ENCODE data around the gene ITGB6. TPM values are rescaled to one million over a fixed set of nuclear protein-coding genes. Genes with fewer than 3 reads are reported as not detected.
"Not testable (repeated sequence)": the region's sequence is repeated elsewhere in the genome, so short reads cannot be mapped to it uniquely, and the experiment has no call there.

ITGB6 gene
- total RNA-seq, 1 donor from 2014 or later, result 21.1 TPM

DNA sequence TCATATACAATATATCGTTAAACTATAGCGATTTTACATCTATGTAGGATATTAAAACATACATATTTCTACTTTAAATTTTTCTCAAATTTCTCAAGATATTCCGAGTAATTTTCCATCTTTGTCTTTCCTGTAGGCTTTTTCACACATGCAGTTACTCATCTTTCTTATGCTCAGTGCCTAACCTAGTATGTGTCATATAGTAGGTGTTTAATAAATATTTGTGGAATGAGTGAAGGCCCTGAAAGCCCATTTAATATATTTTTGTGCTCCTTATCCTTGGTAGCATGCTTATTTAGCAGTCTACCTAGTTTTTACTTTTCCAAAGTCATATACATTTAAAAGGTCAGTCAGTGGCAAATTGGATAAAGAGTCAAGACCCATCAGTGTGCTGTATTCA, 67.3 kb downstream of the ITGB6 start:
- no peak for FAIRE-seq
- Histone ChIP-seq H3K36me3 (ENCODE audit: control insufficient read depth, insufficient read depth, low read length) (peaks cover 6% of the 10 kb centered on the region), H3K27me3 (ENCODE audit: control insufficient read depth, insufficient read depth, low read length) (no peaks in the 10 kb centered on the region), H3K4me3 (ENCODE audit: low read depth, low read length) (no peak overlapping the region)
- peak; percentile 54 for DNase-seq (ENCODE audit: low read depth)
- TF ChIP-seq, protein P1, sequence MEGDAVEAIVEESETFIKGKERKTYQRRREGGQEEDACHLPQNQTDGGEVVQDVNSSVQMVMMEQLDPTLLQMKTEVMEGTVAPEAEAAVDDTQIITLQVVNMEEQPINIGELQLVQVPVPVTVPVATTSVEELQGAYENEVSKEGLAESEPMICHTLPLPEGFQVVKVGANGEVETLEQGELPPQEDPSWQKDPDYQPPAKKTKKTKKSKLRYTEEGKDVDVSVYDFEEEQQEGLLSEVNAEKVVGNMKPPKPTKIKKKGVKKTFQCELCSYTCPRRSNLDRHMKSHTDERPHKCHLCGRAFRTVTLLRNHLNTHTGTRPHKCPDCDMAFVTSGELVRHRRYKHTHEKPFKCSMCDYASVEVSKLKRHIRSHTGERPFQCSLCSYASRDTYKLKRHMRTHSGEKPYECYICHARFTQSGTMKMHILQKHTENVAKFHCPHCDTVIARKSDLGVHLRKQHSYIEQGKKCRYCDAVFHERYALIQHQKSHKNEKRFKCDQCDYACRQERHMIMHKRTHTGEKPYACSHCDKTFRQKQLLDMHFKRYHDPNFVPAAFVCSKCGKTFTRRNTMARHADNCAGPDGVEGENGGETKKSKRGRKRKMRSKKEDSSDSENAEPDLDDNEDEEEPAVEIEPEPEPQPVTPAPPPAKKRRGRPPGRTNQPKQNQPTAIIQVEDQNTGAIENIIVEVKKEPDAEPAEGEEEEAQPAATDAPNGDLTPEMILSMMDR (IDR thresholded peaks at IDR 0.05; ENCODE audit: insufficient read depth, low read length, severe bottlenecking), result no peak

DNA sequence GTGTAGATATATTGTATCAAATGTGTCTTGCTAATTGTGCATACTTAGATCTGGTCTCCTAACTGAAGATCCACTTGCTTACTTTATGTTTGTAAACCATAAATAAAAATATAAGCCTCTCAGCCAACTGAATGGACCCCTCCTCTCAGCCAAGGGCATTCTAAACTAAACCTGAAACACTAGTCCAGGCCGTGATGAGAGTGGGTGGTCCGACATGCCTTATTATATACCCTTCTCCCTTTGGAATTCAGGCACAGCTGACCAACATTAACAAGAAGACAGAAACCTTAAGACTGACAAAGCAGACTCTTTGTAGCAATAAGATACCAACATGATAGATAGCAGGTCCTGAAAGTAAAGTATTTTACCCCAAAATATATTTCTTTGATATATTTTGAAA, 73.3 kb downstream of the ITGB6 start:
- H3K36me3 ChIP-seq (ENCODE audit: control insufficient read depth, insufficient read depth, low read length), result peaks cover 5% of the 10 kb centered on the region
- no peak overlapping the region for H3K4me3 ChIP-seq (ENCODE audit: low read depth, low read length)
- no peak for DNase-seq (ENCODE audit: low read depth)
- TF ChIP-seq, protein P1 (IDR thresholded peaks at IDR 0.05; ENCODE audit: insufficient read depth, low read length, severe bottlenecking), result no peak
- no peaks in the 10 kb centered on the region for H3K27me3 ChIP-seq (ENCODE audit: control insufficient read depth, insufficient read depth, low read length)
- no peak for FAIRE-seq

DNA sequence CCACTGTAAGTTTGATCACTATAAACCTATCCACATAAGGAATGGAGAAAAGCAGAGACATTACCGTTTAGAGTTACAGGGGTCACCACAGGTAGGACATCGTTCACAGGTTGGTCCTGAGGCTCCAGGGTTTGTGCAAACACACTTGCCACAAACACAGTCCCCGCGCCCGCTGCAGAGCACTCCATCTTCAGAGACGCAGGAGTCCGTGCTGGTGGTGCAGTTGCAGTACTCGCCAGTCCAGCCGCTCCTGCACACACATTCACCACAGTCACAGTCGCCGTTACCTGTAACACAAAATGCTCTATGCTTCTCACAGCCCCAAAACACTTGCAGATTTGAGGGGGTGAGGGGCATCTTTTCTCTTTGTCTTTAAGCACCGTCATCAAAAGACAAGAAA, 73.8 kb downstream of the ITGB6 start:
- Histone ChIP-seq H3K36me3 (ENCODE audit: control insufficient read depth, insufficient read depth, low read length) (peaks cover 5% of the 10 kb centered on the region), H3K4me3 (ENCODE audit: low read depth, low read length) (no peak overlapping the region), H3K27me3 (ENCODE audit: control insufficient read depth, insufficient read depth, low read length) (no peaks in the 10 kb centered on the region)
- DNase-seq (ENCODE audit: low read depth) (no peak), FAIRE-seq (no peak)
- TF ChIP-seq, protein P1 (IDR thresholded peaks at IDR 0.05; ENCODE audit: insufficient read depth, low read length, severe bottlenecking), result no peak

DNA sequence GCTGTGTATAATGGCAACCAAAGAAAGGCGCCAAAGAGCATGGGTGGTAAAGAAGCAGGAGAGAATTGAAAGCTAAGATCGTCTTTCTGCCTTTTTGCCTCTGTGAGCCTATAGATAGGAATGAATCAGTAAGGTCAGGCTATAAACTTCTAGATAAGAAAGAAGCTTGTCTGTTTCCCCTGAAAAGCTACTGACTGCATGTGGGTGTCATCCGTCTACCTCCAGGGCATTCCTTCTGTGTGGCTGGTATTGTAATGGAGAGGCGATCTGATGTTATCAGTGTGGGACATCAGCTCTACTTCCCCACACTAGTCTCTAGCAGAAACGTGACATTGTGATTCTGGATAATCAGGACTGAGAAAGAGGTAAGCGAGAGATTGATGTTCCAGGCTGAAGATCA, 74.2 kb downstream of the ITGB6 start:
- Histone ChIP-seq H3K36me3 (ENCODE audit: control insufficient read depth, insufficient read depth, low read length) (peaks cover 5% of the 10 kb centered on the region), H3K27me3 (ENCODE audit: control insufficient read depth, insufficient read depth, low read length) (no peaks in the 10 kb centered on the region), H3K4me3 (ENCODE audit: low read depth, low read length) (no peak overlapping the region)
- TF ChIP-seq, protein P1 (IDR thresholded peaks at IDR 0.05; ENCODE audit: insufficient read depth, low read length, severe bottlenecking), result no peak
- FAIRE-seq (peak; percentile 96), DNase-seq (ENCODE audit: low read depth) (no peak)

DNA sequence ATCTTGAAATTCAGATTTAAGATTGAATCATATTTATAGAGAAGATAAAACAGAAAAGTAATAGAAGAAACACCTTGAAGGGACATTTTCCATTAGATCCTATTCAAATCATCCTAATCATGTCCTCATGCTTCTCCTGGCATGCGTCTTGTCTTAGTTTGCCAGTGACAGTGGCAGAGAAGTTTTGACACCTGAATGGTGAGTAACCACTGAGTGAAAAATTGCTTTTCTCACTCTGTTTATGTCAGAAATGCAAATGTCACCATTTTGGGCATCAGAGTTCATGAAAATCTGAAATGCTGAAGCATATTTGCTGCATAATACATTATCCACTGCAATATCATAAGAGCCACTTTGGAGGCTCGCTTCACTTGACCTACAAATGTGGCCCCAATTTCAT, 74.7 kb downstream of the ITGB6 start:
- H3K36me3 ChIP-seq (ENCODE audit: control insufficient read depth, insufficient read depth, low read length), result peaks cover 5% of the 10 kb centered on the region
- FAIRE-seq (no peak), DNase-seq (ENCODE audit: low read depth) (no peak)
- H3K27me3 ChIP-seq (ENCODE audit: control insufficient read depth, insufficient read depth, low read length), result no peaks in the 10 kb centered on the region
- TF ChIP-seq, protein P1 (IDR thresholded peaks at IDR 0.05; ENCODE audit: insufficient read depth, low read length, severe bottlenecking), result no peak
- H3K4me3 ChIP-seq (ENCODE audit: low read depth, low read length), result no peak overlapping the region

DNA sequence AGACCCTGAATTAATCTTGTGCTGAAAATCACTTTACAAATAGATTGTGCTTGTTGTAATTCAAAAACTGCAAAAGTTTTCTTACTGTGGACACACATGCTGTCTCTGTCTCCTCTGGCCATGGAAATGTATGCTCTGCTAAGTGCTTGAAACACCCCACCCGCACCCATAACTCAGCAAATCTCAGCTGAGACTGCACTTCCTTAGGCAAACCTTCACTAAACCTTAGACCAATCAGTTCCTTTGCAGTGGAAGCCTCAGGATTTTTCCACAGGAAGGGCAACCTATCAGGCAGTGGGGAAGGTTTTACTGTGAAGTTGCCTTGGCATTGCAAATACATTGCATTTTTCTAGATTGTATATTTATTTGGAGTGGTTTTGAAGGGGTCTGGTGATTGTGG, 75.5 kb downstream of the ITGB6 start:
- Histone ChIP-seq H3K36me3 (ENCODE audit: control insufficient read depth, insufficient read depth, low read length) (peaks cover 5% of the 10 kb centered on the region), H3K4me3 (ENCODE audit: low read depth, low read length) (no peak overlapping the region), H3K27me3 (ENCODE audit: control insufficient read depth, insufficient read depth, low read length) (no peaks in the 10 kb centered on the region)
- TF ChIP-seq, protein P1 (IDR thresholded peaks at IDR 0.05; ENCODE audit: insufficient read depth, low read length, severe bottlenecking), result no peak
- FAIRE-seq (no peak), DNase-seq (ENCODE audit: low read depth) (no peak)

DNA sequence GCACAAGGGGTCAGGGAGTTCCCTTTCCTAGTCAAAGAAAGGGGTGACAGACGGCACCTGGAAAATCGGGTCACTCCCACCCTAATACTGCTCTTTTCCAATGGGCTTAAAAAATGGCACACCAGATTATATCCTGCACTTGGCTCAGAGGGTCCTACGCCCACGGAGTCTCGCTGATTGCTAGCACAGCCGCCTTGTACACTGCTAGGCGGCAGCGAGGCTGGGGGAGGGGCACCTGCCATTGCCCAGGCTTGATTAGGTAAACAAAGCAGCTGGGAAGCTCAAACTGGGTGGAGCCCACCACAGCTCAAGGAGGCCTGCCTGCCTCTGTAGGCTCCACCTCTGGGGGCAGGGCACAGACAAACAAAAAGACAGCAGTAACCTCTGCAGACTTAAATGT, 85.4 kb downstream of the ITGB6 start:
- H3K27me3 ChIP-seq (ENCODE audit: control insufficient read depth, insufficient read depth, low read length); FAIRE-seq; DNase-seq (ENCODE audit: low read depth); H3K4me3 ChIP-seq (ENCODE audit: low read depth, low read length); H3K36me3 ChIP-seq (ENCODE audit: control insufficient read depth, insufficient read depth, low read length): not testable (repeated sequence)

Data from bronchial epithelial cell (primary cell).